Caco-2 (cell line): ENCODE measurements around the gene RPL19. TPM values are rescaled to one million over a fixed set of nuclear protein-coding genes. Genes with fewer than 3 reads are reported as not detected.

Experiments
- BruUV-seq: library from RNA; stranded (reverse); fragments of 400-500 nt; replicated peaks from 2 replicates; lab custom pipeline; 2021; lab: Mats Ljungman, UMichigan
- CTCF ChIA-PET: fragments of 300-600 bp; sonication (Branson Sonifier 250); formaldehyde crosslinking; loops from one replicate; lab custom pipeline; 2022; ENCODE audit warnings: antibody characterized with exemption; lab: Charles Lee
- POLR2A ChIA-PET: fragments of 300-600 bp; sonication (Branson Sonifier 250); formaldehyde crosslinking; loops from one replicate; lab custom pipeline; 2022; ENCODE audit warnings: antibody characterized with exemption; lab: Charles Lee
- DNase-seq, 2 experiments: peaks; one replicate each; pipeline versions ENCODE4 v3.0.0 to v3.0.0-alpha.2; 2020 to 2022
- H3K27me3 ChIP-seq: replicated peaks from 2 replicates; pipeline ENCODE4 v1.6.0; 2011; ENCODE audit warnings: low read length; ENCODE audit not compliant: control insufficient read depth, insufficient read depth
- H3K36me3 ChIP-seq: 2 replicates; pipeline ENCODE4 v1.5.1; 2011; ENCODE audit warnings: low read length; ENCODE audit not compliant: control insufficient read depth, insufficient read depth
- H3K4me1 ChIP-seq: fragments of 250-450 bp; sonication (Bioruptor Pico); 2 replicates; pipeline ENCODE4 v1.5.1; 2020; ENCODE audit warnings: mild to moderate bottlenecking
- H3K4me3 ChIP-seq: 2 replicates; pipeline ENCODE4 v1.5.1; 2011; ENCODE audit warnings: low read depth, mild to moderate bottlenecking, control low read depth, low read length
- H3K9me3 ChIP-seq: fragments of 250-450 bp; sonication (Bioruptor Pico); 2 replicates; pipeline ENCODE4 v1.5.1; 2020; ENCODE audit warnings: mild to moderate bottlenecking, moderate library complexity
- H3K27ac Mint-ChIP-seq: one replicate; pipeline ENCODE4 v1.8.0; 2022; ENCODE audit warnings: mixed read lengths; ENCODE audit not compliant: unreplicated experiment
- H3K27me3 Mint-ChIP-seq: one replicate; pipeline ENCODE4 v1.8.0; 2022; ENCODE audit warnings: mixed read lengths; ENCODE audit not compliant: insufficient read depth, unreplicated experiment
- H3K36me3 Mint-ChIP-seq: one replicate; pipeline ENCODE4 v1.8.0; 2022; ENCODE audit warnings: mild to moderate bottlenecking, mixed read lengths; ENCODE audit not compliant: insufficient read depth, unreplicated experiment
- H3K4me1 Mint-ChIP-seq: one replicate; pipeline ENCODE4 v1.8.0; 2022; ENCODE audit warnings: low read depth, mixed read lengths; ENCODE audit not compliant: unreplicated experiment
- H3K4me3 Mint-ChIP-seq: one replicate; pipeline ENCODE4 v1.8.0; 2022; ENCODE audit warnings: mild to moderate bottlenecking, moderate library complexity, mixed read lengths; ENCODE audit not compliant: unreplicated experiment
- H3K9me3 Mint-ChIP-seq: one replicate; pipeline ENCODE4 v1.8.0; 2022; ENCODE audit warnings: mixed read lengths; ENCODE audit not compliant: unreplicated experiment
- CTCF ChIP-seq, 2 experiments: fragments of 200-600 bp in 1 of 2; IDR thresholded peaks; 1 replicate in 1 of 2; 2 replicates in 1 of 2; pipeline versions ENCODE4 v1.5.1 to v1.8.0; 2011 to 2022; ENCODE audit warnings: antibody characterized with exemption in 1 of 2, control low read depth in 1 of 2, inconsistent platforms in 1 of 2, low read depth in 1 of 2, low read length in 1 of 2, mild to moderate bottlenecking in 1 of 2, moderate library complexity in 1 of 2; ENCODE audit not compliant: insufficient read depth in 1 of 2, severe bottlenecking in 1 of 2, unreplicated experiment in 1 of 2
- intact Hi-C: fragments of 100-400 bp; cut with micrococcal nuclease; formaldehyde crosslinking; loops from one replicate; pipeline ENCODE4 v1.10.0; 2022; ENCODE audit not compliant: unreplicated experiment
- total RNA-seq: library from RNA; stranded (reverse); gene quantifications from 2 replicates; pipeline ENCODE4 v1.2.3, GENCODE V29; 2022

The RPL19 gene
- total RNA-seq, 1 experiment from 2014 or later, result 1,825 TPM

DNA sequence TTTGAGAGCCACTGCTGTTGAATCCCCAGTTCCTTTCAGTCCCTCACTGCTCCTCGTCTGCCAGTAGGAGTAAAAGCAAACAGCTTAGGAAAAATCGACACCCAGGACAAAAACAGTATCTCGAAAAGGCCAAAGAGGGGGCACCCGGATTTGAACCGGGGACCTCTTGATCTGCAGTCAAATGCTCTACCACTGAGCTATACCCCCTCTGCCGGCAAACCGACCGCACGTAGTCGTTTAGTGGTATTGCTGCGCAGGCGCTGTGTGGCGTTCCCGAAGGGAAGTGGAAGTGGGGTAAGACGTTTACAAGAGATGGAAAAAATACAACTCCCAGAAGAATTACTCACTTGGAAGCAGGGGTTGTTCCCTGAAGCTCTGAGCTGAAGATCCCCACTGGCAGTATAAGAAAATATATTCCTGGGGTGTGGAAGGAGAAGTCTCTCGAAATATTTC lies 46.5 kb upstream of the RPL19 start:
- Histone ChIP-seq H3K4me1 (peaks cover 4% of the 10 kb centered on the region), H3K4me3 (peak overlapping the region; percentile 83), H3K36me3 (no peaks in the 10 kb centered on the region), H3K27me3 (peaks cover 5% of the 10 kb centered on the region; the same call in 1 of the 2 replicates), H3K9me3 (no peaks in the 10 kb centered on the region)
- Mint-ChIP-seq H3K36me3 (peaks cover 34% of the 10 kb centered on the region), H3K27ac (peak overlapping the region; percentile 96), H3K27me3 (peaks cover 10% of the 10 kb centered on the region), H3K4me1 (peaks cover 36% of the 10 kb centered on the region), H3K9me3 (no peaks in the 10 kb centered on the region), H3K4me3 (peak overlapping the region; percentile 94)
- no TSS peak for BruUV-seq
- ChIA-PET POLR2A (interaction anchor here (0.5 to 1.8 kb wide), 9 partner anchors 16 to 402 kb away, joined by 3 to 15 read pairs (median 3); partner anchors contain the start of genes FBXO47 and RPL19), CTCF (interaction anchor here (0.6 to 4.7 kb wide), 24 partner anchors 10 to 739 kb away, joined by 3 to 162 read pairs (median 4); partner anchors contain the start of genes FBXO47, LASP1, MLLT6 and RPL19)
- intact Hi-C loops, result loop anchor here (1.0 to 5.0 kb wide), 3 partner anchors 186 to 401 kb away; partner anchors contain the start of genes FBXO47 and PSMB3
- peak; percentile 90 to 94 for DNase-seq
- TF ChIP-seq CTCF (IDR thresholded peaks at IDR 0.05; ENCODE audit: insufficient read depth in 1 of 2, low read depth in 1 of 2, low read length in 1 of 2, severe bottlenecking in 1 of 2, unreplicated experiment in 1 of 2), result peak; percentile 8 to 10

- Histone ChIP-seq H3K9me3 (no peaks in the 10 kb centered on the region), H3K27me3 (peaks cover 3% of the 10 kb centered on the region; the same call in 1 of the 2 replicates), H3K4me3 (no peak overlapping the region), H3K36me3 (no peaks in the 10 kb centered on the region), H3K4me1 (peaks cover 4% of the 10 kb centered on the region)
- no peak for TF ChIP-seq CTCF (IDR thresholded peaks at IDR 0.05; ENCODE audit: insufficient read depth in 1 of 2, low read depth in 1 of 2, low read length in 1 of 2, severe bottlenecking in 1 of 2, unreplicated experiment in 1 of 2)
- Mint-ChIP-seq H3K27ac (no peak overlapping the region), H3K4me1 (peaks cover 36% of the 10 kb centered on the region), H3K4me3 (peak overlapping the region; percentile 94), H3K36me3 (peaks cover 34% of the 10 kb centered on the region), H3K27me3 (peaks cover 3% of the 10 kb centered on the region), H3K9me3 (no peaks in the 10 kb centered on the region)
- intact Hi-C loops, result no loop called here
- BruUV-seq, result no TSS peak
- CTCF ChIA-PET, result interaction anchor here (1.5 kb wide), 1 partner anchor 9 kb away, joined by 4 read pairs; no protein-coding TSS in a partner anchor
- POLR2A ChIA-PET, result no interaction called here
- DNase-seq, result no peak
Measured at GRCh38 chr17:39155654-39156053, 44.4 kb upstream of the RPL19 start.

- H3K4me1 ChIP-seq, result peaks cover 4% of the 10 kb centered on the region
- DNase-seq, result no peak
- intact Hi-C loops, result no loop called here
- Mint-ChIP-seq H3K27me3 (peaks cover 3% of the 10 kb centered on the region), H3K4me1 (peaks cover 36% of the 10 kb centered on the region), H3K36me3 (peaks cover 34% of the 10 kb centered on the region), H3K4me3 (peak overlapping the region; percentile 94), H3K27ac (peak overlapping the region; percentile 39), H3K9me3 (no peaks in the 10 kb centered on the region)
- ChIA-PET CTCF (interaction anchor here (1.5 kb wide), 1 partner anchor 8 kb away, joined by 4 read pairs; no protein-coding TSS in a partner anchor), POLR2A (no interaction called here)
- H3K4me3 ChIP-seq, result no peak overlapping the region
- no peaks in the 10 kb centered on the region for H3K27me3 ChIP-seq
- no peaks in the 10 kb centered on the region for H3K36me3 ChIP-seq
- no peaks in the 10 kb centered on the region for H3K9me3 ChIP-seq
- TF ChIP-seq CTCF (IDR thresholded peaks at IDR 0.05; ENCODE audit: insufficient read depth in 1 of 2, low read depth in 1 of 2, low read length in 1 of 2, severe bottlenecking in 1 of 2, unreplicated experiment in 1 of 2), result no peak
- no TSS peak for BruUV-seq
Measured at GRCh38 chr17:39156491-39156890, 43.6 kb upstream of the RPL19 start.
